Stimulated activated CD4-positive, alpha-beta T cell treated with anti-CD3 and anti-CD28 coated beads, Interleukin-4, amount 100 ng/mL, for 48 hours (primary cell): Measurements from ENCODE around the gene ANKRD7.

Experiments
- DNase-seq, 2 donors: peaks; one replicate each; pipeline ENCODE4 v3.0.0-alpha.2; 2020; ENCODE audit warnings: low read depth in 2 of 2

ANKRD7 gene, protein sequence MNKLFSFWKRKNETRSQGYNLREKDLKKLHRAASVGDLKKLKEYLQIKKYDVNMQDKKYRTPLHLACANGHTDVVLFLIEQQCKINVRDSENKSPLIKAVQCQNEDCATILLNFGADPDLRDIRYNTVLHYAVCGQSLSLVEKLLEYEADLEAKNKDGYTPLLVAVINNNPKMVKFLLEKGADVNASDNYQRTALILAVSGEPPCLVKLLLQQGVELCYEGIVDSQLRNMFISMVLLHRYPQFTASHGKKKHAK

DNA sequence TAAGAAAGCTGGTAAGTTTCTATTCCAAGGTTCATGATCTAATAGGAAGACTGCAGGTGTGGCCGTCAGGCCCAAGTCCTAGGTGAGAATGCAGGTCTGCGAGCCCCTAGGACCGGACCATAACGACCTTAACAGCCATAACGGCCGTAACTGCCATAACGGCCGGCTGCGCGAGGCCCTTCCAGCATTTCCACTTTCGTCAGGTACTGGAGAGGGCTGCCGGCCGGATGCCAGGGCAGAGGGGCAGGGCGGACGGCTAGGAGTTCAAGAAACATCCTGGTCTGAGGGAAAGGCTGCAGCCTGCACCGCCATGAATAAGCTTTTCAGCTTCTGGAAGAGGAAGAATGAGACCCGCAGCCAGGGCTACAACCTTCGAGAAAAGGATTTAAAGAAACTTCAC lies at the start of gene ANKRD7:
ANKRD7 (plus strand) TSS at position 184 of the 400 bp plus-strand sequence; CDS start at position 311, 127 bp downstream.
- no peak for DNase-seq

- DNase-seq: no peak
These were observed 48.8 kb upstream of the ANKRD7 start for GRCh38 chr7:118175740-118176139.

DNA sequence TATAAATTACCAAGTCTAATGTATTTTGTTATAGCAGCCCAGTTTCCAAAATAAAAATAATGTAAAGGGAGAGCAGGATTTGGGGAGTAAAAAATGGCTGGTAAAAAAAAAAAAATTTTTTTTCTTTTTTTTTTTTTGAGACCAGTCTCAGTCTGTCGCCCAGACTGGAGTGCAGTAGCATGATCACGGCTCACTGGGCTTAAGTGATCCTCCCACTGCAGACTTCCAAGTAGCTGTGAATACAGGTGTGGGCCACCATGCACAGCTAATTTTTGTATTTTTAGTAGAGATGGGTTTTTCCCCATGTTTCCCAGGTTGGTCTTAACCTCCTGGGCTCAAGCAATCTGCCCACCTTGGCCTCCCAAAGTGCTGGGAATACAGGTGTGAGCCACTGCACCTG lies 45.3 kb upstream of the ANKRD7 start:
- no peak for DNase-seq

GRCh38 chr7:118182593-118183427 lies 41.7 kb upstream of the ANKRD7 start:
- DNase-seq: no peak

- no peak for DNase-seq
These were observed 41.1 kb upstream of the ANKRD7 start for GRCh38 chr7:118183428-118183785.

- DNase-seq: peak; percentile 89 to 93
These were observed 40.5 kb upstream of the ANKRD7 start, which contains the start of gene LSM8 for GRCh38 chr7:118183786-118184564. TSS of gene LSM8 (plus strand) at chr7:118184164. CDS start at chr7:118184224, 60 bp downstream.

GRCh38 chr7:118184565-118184940 lies 40.0 kb upstream of the ANKRD7 start:
- no peak for DNase-seq

DNA sequence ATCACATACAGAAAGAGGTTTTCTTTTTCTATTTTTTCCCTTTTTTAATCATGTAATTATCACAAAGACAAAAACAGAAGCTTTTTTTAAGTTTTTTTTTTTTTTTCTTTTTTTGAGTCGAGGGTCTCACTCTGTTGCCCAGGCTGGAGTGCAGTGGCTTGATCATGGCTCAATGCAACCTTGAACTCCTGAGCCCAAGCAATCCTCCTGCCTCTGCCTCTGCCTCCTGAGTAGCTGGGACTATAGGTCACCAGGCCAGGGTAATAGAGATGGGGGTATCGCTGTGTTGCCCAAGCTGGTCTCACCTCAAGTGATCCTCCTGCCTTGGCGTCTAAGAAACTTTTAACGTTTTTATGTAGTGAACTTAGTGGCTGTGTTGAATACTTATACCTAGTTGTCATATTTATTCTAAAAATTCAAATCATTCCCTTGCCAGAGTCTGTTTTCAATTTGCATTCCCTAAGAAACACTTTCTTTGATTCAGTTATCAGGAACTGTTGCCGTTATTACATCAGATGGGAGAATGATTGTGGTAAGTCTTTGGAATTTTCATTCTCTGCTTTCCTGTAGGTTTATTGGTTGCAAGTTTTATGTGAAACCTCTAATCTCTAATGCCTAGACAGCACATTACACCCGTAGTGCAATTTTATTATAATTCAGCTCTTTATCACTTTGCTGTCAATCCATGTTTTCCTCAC lies 39.2 kb upstream of the ANKRD7 start:
- DNase-seq: no peak

GRCh38 chr7:118186501-118186900 lies 38.0 kb upstream of the ANKRD7 start:
- no peak for DNase-seq

DNA sequence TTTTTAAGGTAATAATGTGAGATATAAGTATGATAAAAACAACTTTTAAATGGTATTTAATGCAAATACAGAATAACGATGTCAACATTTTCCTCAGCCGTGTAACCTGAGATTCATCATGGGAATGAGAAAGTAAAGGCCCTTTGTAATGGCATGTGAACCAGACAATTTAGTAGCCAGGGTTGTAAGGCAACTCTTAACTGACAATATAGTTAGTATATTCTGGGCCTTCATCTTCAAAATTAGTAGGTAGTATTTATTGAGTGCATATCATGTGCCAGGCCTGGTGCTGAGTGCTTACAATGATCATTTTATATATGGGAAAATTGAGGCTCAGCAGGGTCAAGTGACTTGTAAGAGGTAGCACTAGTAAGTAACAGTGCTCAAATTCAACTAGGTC lies 29.9 kb upstream of the ANKRD7 start:
- DNase-seq: no peak

DNA sequence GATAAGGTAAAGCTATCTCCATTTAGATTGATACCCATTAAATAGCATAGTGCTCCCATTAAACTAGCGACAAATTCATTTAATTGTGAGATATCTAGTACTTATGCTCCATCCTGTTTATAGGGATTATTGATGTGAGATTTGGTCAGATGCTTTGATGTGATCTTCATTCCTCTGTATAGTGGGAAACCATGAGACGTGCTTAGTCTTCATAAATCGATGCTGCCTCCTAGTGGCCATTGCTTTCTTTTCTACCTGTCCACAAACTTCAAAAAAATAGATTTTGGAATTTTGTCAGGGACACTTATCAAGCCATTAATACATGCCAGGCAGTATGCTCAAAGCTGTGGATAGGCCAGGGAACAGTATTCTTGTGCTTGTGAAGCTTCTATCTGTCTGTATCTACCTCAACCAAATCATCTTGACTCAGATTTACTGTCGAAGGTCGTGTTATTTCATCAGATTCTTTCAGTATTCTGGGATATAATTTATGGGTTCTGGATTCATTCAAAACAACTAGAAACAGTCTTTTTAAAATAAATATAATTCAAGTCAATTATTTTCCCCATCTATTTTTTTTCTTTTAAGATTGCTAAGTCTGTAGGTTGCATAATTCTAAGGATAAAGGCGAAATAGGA lies 28.5 kb upstream of the ANKRD7 start:
- DNase-seq: peak; percentile 21 to 49

- no peak for DNase-seq
These were observed 22.4 kb upstream of the ANKRD7 start for GRCh38 chr7:118202061-118202460.

GRCh38 chr7:118214051-118214832 lies 10.3 kb upstream of the ANKRD7 start:
- DNase-seq: peak; percentile 42 to 48

DNA sequence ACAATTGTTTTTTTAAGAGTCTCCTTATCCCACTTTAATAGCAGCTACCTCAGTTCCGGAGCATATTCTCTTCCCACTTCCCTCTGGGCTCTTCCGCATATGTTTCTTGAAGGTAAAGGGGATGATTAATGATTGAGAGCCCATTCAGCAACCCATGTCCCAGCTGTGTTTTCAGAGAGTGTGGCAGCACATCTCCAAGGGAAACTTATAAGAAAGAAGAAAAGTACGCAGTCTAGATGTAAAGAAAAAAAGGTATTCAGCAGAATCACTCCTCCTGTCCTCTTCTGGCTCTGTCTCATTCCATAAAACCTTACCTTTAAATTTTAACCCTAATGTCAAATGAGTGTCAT lies 9.7 kb upstream of the ANKRD7 start:
- DNase-seq: no peak

- DNase-seq: no peak
These were observed 7.3 kb upstream of the ANKRD7 start for GRCh38 chr7:118217210-118217619.

- DNase-seq: no peak
These were observed 5.9 kb upstream of the ANKRD7 start for GRCh38 chr7:118218413-118219156.

- no peak for DNase-seq
These were observed 5.4 kb upstream of the ANKRD7 start for GRCh38 chr7:118219157-118219512.

- no peak for DNase-seq
These were observed 3.9 kb upstream of the ANKRD7 start for GRCh38 chr7:118220583-118220982.

DNA sequence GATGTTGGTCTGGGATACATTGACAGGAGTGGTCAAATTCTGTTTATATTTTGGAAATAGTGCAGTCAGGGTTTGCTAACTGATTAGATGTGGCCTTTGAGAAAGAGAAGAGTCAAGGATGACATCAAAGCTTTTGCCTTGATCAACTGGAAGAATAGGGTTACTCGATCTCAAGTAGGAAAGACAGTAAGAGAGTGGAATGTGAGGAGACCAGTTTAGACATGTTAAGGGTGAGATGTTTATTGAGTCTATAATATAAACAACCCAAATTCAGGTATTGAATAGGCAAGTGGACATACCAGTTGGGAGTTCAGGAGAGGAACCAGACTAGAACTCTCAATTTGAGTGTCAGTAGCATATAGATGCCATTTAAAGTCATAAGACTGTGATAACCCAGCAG lies 1.9 kb upstream of the ANKRD7 start:
- no peak for DNase-seq

- no peak for DNase-seq
These were observed 8.3 kb downstream of the ANKRD7 start for GRCh38 chr7:118232837-118233236.
